ENCODE data around the gene SASH3. TPM values are rescaled to one million over a fixed set of nuclear protein-coding genes. Genes with fewer than 3 reads are reported as not detected.

SASH3 gene
- polyA plus RNA-seq, 1 of the 3 experiments (the other 2 are of a cell fraction) = not detected

DNA sequence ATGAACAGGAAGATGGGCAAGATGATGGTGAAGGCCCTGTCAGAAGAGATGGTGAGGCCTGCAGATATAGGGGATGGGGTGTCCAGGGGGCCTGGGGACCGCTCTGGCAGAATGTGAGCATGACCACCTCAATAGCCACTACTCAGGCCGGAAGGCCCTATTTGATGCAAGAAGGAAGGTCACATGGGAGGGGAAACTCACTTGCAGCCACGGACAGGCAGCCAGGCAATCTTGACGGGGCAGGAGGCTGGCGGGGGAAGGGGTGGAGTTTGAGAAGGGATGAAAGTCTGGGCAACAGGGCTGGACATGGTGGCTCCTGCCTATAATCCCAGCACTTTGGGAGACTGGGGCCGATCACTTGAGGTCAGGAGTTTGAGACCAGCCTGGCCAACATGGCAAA is 8.8 kb downstream of the SASH3 start:
- CTCF ChIA-PET = no interaction called here
- WGBS (ENCODE audit: low lambda C conversion rate) = 54% methylated on average over 6 of the region's 6 CpGs

DNA sequence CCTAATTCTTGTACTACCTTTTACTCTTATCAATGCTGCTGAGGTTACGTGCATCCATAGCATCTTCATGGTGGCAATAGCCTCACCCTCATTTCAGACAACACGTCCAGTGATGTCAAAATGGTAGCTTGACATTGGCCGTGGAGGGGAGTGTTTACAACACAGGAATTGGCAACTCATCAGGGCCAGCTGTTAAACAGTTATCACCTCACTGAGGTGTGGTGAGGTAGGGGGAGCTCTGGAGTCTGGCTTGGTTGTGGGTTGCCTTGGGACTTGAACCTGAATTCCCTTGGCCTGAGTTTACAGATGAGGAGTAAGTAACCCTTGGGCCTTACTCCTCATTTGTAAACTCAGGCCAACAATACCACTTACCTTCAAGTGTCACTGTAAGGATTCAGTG is 10.4 kb downstream of the SASH3 start:
- Histone ChIP-seq H2AFZ (ENCODE audit: low read depth) (no peak overlapping the region), H3K36me3 (replicated peaks in 1 of 2; ENCODE audit: control insufficient read depth in 1 of 2, insufficient read depth in 2 of 2, low read length in 1 of 2) (no peaks in the 10 kb centered on the region), H3K79me2 (ENCODE audit: insufficient read depth) (no peaks in the 10 kb centered on the region), H4K20me1 (ENCODE audit: insufficient read depth) (no peaks in the 10 kb centered on the region), H3K4me2 (no peak overlapping the region), H3K9ac (no peak overlapping the region), H3F3A (replicated peaks; ENCODE audit: insufficient read depth) (no peaks in the 10 kb centered on the region), H3K4me1 (ENCODE audit: control insufficient read depth in 1 of 2, insufficient read depth in 2 of 2, low read depth in 1 of 2, low read length in 1 of 2) (no peaks in the 10 kb centered on the region; a peak in 1 of 4 replicates), H3K9me2 (no peaks in the 10 kb centered on the region), H3K27me3 (ENCODE audit: insufficient read depth) (no peaks in the 10 kb centered on the region), H3K27ac (ENCODE audit: low read depth in 2 of 2, low read length in 1 of 2) (no peak overlapping the region), H3K4me3 (ENCODE audit: low read depth in 2 of 2, low read length in 1 of 2) (no peak overlapping the region), H3K9me3 (no peaks in the 10 kb centered on the region)
- DNase-seq = no peak
- TF ChIP-seq, protein P1, sequence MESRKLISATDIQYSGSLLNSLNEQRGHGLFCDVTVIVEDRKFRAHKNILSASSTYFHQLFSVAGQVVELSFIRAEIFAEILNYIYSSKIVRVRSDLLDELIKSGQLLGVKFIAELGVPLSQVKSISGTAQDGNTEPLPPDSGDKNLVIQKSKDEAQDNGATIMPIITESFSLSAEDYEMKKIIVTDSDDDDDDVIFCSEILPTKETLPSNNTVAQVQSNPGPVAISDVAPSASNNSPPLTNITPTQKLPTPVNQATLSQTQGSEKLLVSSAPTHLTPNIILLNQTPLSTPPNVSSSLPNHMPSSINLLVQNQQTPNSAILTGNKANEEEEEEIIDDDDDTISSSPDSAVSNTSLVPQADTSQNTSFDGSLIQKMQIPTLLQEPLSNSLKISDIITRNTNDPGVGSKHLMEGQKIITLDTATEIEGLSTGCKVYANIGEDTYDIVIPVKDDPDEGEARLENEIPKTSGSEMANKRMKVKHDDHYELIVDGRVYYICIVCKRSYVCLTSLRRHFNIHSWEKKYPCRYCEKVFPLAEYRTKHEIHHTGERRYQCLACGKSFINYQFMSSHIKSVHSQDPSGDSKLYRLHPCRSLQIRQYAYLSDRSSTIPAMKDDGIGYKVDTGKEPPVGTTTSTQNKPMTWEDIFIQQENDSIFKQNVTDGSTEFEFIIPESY (IDR thresholded peaks at IDR 0.05; ENCODE audit: borderline replicate concordance, low read depth) = no peak
- WGBS (ENCODE audit: low lambda C conversion rate) = 10% methylated on average over 3 of the region's 3 CpGs
- POLR2A ChIA-PET = no interaction called here
- CTCF ChIA-PET = no interaction called here

More for the DNA sequence above, 8.8 kb downstream of the SASH3 start:
- H3K4me3 ChIP-seq (ENCODE audit: low read depth in 2 of 2, low read length in 1 of 2) = no peak overlapping the region
- H2AFZ ChIP-seq (ENCODE audit: low read depth) = no peak overlapping the region
- no peak overlapping the region for H3K9ac ChIP-seq
- H3K9me2 ChIP-seq = no peaks in the 10 kb centered on the region
- no peak overlapping the region for H3K4me2 ChIP-seq
- no peaks in the 10 kb centered on the region for H3F3A ChIP-seq (replicated peaks; ENCODE audit: insufficient read depth)
- no peaks in the 10 kb centered on the region for H4K20me1 ChIP-seq (ENCODE audit: insufficient read depth)
- POLR2A ChIA-PET = no interaction called here
- no peaks in the 10 kb centered on the region for H3K9me3 ChIP-seq
- H3K79me2 ChIP-seq (ENCODE audit: insufficient read depth) = no peaks in the 10 kb centered on the region
- H3K36me3 ChIP-seq (replicated peaks in 1 of 2; ENCODE audit: control insufficient read depth in 1 of 2, insufficient read depth in 2 of 2, low read length in 1 of 2) = no peaks in the 10 kb centered on the region
- no peak for DNase-seq
- TF ChIP-seq EP300 (IDR thresholded peaks at IDR 0.05; ENCODE audit: borderline replicate concordance in 1 of 2, low read depth in 1 of 2, low read length in 1 of 2) = no peak
- TF ChIP-seq, protein P2, sequence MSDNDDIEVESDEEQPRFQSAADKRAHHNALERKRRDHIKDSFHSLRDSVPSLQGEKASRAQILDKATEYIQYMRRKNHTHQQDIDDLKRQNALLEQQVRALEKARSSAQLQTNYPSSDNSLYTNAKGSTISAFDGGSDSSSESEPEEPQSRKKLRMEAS (IDR thresholded peaks at IDR 0.05; ENCODE audit: low read depth) = no peak
- no peak for TF ChIP-seq FOXJ3 (CRISPR knock-in tag; IDR thresholded peaks at IDR 0.05)
- TF ChIP-seq YY1 (IDR thresholded peaks at IDR 0.05; ENCODE audit: low read depth) = no peak
- TF ChIP-seq, protein P3, sequence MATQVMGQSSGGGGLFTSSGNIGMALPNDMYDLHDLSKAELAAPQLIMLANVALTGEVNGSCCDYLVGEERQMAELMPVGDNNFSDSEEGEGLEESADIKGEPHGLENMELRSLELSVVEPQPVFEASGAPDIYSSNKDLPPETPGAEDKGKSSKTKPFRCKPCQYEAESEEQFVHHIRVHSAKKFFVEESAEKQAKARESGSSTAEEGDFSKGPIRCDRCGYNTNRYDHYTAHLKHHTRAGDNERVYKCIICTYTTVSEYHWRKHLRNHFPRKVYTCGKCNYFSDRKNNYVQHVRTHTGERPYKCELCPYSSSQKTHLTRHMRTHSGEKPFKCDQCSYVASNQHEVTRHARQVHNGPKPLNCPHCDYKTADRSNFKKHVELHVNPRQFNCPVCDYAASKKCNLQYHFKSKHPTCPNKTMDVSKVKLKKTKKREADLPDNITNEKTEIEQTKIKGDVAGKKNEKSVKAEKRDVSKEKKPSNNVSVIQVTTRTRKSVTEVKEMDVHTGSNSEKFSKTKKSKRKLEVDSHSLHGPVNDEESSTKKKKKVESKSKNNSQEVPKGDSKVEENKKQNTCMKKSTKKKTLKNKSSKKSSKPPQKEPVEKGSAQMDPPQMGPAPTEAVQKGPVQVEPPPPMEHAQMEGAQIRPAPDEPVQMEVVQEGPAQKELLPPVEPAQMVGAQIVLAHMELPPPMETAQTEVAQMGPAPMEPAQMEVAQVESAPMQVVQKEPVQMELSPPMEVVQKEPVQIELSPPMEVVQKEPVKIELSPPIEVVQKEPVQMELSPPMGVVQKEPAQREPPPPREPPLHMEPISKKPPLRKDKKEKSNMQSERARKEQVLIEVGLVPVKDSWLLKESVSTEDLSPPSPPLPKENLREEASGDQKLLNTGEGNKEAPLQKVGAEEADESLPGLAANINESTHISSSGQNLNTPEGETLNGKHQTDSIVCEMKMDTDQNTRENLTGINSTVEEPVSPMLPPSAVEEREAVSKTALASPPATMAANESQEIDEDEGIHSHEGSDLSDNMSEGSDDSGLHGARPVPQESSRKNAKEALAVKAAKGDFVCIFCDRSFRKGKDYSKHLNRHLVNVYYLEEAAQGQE (IDR thresholded peaks at IDR 0.05; ENCODE audit: low read depth, low read length) = no peak
- TF ChIP-seq JUND (IDR thresholded peaks at IDR 0.05) = no peak
- no peak for TF ChIP-seq TCF12 (IDR thresholded peaks at IDR 0.05)
- TF ChIP-seq, protein P1 (IDR thresholded peaks at IDR 0.05; ENCODE audit: borderline replicate concordance, low read depth) = no peak
- TF ChIP-seq TEAD4 (IDR thresholded peaks at IDR 0.05; ENCODE audit: borderline replicate concordance, insufficient read depth) = no peak
- TF ChIP-seq RCOR1 (IDR thresholded peaks at IDR 0.05; ENCODE audit: low read length) = no peak
- TF ChIP-seq FOSL2 (IDR thresholded peaks at IDR 0.05; ENCODE audit: borderline replicate concordance, low read depth) = no peak
- no peak overlapping the region for H3K27ac ChIP-seq (ENCODE audit: low read depth in 2 of 2, low read length in 1 of 2)
- no peaks in the 10 kb centered on the region; a peak in 1 of 4 replicates for H3K4me1 ChIP-seq (ENCODE audit: control insufficient read depth in 1 of 2, insufficient read depth in 2 of 2, low read depth in 1 of 2, low read length in 1 of 2)
- no peaks in the 10 kb centered on the region; the same call in 1 of the 2 replicates for H3K27me3 ChIP-seq (ENCODE audit: insufficient read depth)
